Measurements from ENCODE around the gene PABPN1. TPM values are rescaled to one million over a fixed set of nuclear protein-coding genes. Genes with fewer than 3 reads are reported as not detected.

The PABPN1 gene
- polyA plus RNA-seq, 1 donor from 2014 or later, result 431 TPM

GRCh38 chr14:23356662-23357061 lies 35.4 kb downstream of the PABPN1 start:
- Histone ChIP-seq H3K79me2 (replicated peaks; ENCODE audit: insufficient read depth, low read length) (peaks cover 3% of the 10 kb centered on the region), H3K36me3 (ENCODE audit: insufficient read depth, low read length) (no peaks in the 10 kb centered on the region), H3K4me3 (ENCODE audit: low read length) (no peak overlapping the region), H4K20me1 (ENCODE audit: insufficient read depth) (no peaks in the 10 kb centered on the region), H3K9ac (ENCODE audit: low read length) (no peak overlapping the region), H3F3A (ENCODE audit: insufficient read depth, low read length, poor library complexity, severe bottlenecking) (no peaks in the 10 kb centered on the region), H3K4me2 (ENCODE audit: low read length) (no peak overlapping the region), H3K27ac (ENCODE audit: low read length) (no peak overlapping the region), H3K9me3 (ENCODE audit: low read length) (no peaks in the 10 kb centered on the region), H3K27me3 (ENCODE audit: insufficient read depth, low read depth, low read length) (no peaks in the 10 kb centered on the region), H2AFZ (ENCODE audit: low read depth, low read length) (no peak overlapping the region), H3K9me2 (ENCODE audit: insufficient read depth, low read length) (no peaks in the 10 kb centered on the region)
- no peak for TF ChIP-seq EZH2 (IDR thresholded peaks at IDR 0.05; ENCODE audit: borderline replicate concordance, insufficient read depth, low read length, poor library complexity, severe bottlenecking)
- no peak for TF ChIP-seq CTCF (IDR thresholded peaks at IDR 0.05; ENCODE audit: poor library complexity, severe bottlenecking)
- TF ChIP-seq TAF1 (IDR thresholded peaks at IDR 0.05; ENCODE audit: low read depth), result no peak
- no peak for TF ChIP-seq POLR2AphosphoS5 (IDR thresholded peaks at IDR 0.05)
- no peak for TF ChIP-seq REST (IDR thresholded peaks at IDR 0.05; ENCODE audit: borderline replicate concordance)
- no peak for TF ChIP-seq SMC3 (conservative IDR thresholded peaks at IDR 0.05; ENCODE audit: poor library complexity)
- TF ChIP-seq EP300 (conservative IDR thresholded peaks at IDR 0.05; ENCODE audit: poor library complexity, severe bottlenecking), result no peak
- TF ChIP-seq RAD21 (conservative IDR thresholded peaks at IDR 0.05), result no peak
- TF ChIP-seq MXI1 (conservative IDR thresholded peaks at IDR 0.05; ENCODE audit: poor library complexity, severe bottlenecking), result no peak

- Histone ChIP-seq H3K79me2 (replicated peaks; ENCODE audit: insufficient read depth, low read length) (peaks cover 6% of the 10 kb centered on the region), H3K36me3 (ENCODE audit: insufficient read depth, low read length) (no peaks in the 10 kb centered on the region), H3K9me2 (ENCODE audit: insufficient read depth, low read length) (no peaks in the 10 kb centered on the region), H2AFZ (ENCODE audit: low read depth, low read length) (no peak overlapping the region), H3K4me2 (ENCODE audit: low read length) (no peak overlapping the region), H3K27ac (ENCODE audit: low read length) (no peak overlapping the region), H3K9me3 (ENCODE audit: low read length) (no peaks in the 10 kb centered on the region), H3F3A (ENCODE audit: insufficient read depth, low read length, poor library complexity, severe bottlenecking) (no peaks in the 10 kb centered on the region), H3K9ac (ENCODE audit: low read length) (no peak overlapping the region), H4K20me1 (ENCODE audit: insufficient read depth) (no peaks in the 10 kb centered on the region), H3K27me3 (ENCODE audit: insufficient read depth, low read depth, low read length) (no peaks in the 10 kb centered on the region), H3K4me3 (ENCODE audit: low read length) (no peak overlapping the region)
- no peak for TF ChIP-seq EP300 (conservative IDR thresholded peaks at IDR 0.05; ENCODE audit: poor library complexity, severe bottlenecking)
- TF ChIP-seq EZH2 (IDR thresholded peaks at IDR 0.05; ENCODE audit: borderline replicate concordance, insufficient read depth, low read length, poor library complexity, severe bottlenecking), result no peak
- TF ChIP-seq TAF1 (IDR thresholded peaks at IDR 0.05; ENCODE audit: low read depth), result no peak
- TF ChIP-seq CTCF (IDR thresholded peaks at IDR 0.05; ENCODE audit: poor library complexity, severe bottlenecking), result no peak
- TF ChIP-seq MXI1 (conservative IDR thresholded peaks at IDR 0.05; ENCODE audit: poor library complexity, severe bottlenecking), result no peak
- TF ChIP-seq RAD21 (conservative IDR thresholded peaks at IDR 0.05), result no peak
- TF ChIP-seq REST (IDR thresholded peaks at IDR 0.05; ENCODE audit: borderline replicate concordance), result no peak
- TF ChIP-seq SMC3 (conservative IDR thresholded peaks at IDR 0.05; ENCODE audit: poor library complexity), result no peak
- no peak for TF ChIP-seq POLR2AphosphoS5 (IDR thresholded peaks at IDR 0.05)
These were observed 36.0 kb downstream of the PABPN1 start for GRCh38 chr14:23357261-23357660.

Data from neural cell (in vitro differentiated cells).